Hepatocyte (in vitro differentiated cells): ENCODE data around the gene SPECC1.

Experiments used
- EZH2 ChIP-seq: fragments of 200-600 bp; sonication (generic); IDR thresholded peaks from 2 replicates; pipeline ENCODE4 v1.6.1; 2016; ENCODE audit warnings: antibody characterized with exemption, mild to moderate bottlenecking, borderline replicate concordance
- TF ChIP-seq, protein P1 (sequence below): fragments of 200-600 bp; sonication (generic); IDR thresholded peaks from 2 replicates; pipeline ENCODE4 v1.5.1; 2016; ENCODE audit warnings: antibody characterized with exemption, mild to moderate bottlenecking; ENCODE audit not compliant: poor library complexity

GRCh38 chr17:20291853-20292252 is 282.7 kb downstream of the SPECC1 start:
- TF ChIP-seq, protein P1, sequence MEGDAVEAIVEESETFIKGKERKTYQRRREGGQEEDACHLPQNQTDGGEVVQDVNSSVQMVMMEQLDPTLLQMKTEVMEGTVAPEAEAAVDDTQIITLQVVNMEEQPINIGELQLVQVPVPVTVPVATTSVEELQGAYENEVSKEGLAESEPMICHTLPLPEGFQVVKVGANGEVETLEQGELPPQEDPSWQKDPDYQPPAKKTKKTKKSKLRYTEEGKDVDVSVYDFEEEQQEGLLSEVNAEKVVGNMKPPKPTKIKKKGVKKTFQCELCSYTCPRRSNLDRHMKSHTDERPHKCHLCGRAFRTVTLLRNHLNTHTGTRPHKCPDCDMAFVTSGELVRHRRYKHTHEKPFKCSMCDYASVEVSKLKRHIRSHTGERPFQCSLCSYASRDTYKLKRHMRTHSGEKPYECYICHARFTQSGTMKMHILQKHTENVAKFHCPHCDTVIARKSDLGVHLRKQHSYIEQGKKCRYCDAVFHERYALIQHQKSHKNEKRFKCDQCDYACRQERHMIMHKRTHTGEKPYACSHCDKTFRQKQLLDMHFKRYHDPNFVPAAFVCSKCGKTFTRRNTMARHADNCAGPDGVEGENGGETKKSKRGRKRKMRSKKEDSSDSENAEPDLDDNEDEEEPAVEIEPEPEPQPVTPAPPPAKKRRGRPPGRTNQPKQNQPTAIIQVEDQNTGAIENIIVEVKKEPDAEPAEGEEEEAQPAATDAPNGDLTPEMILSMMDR: no peak
- TF ChIP-seq EZH2: no peak
